HG03571 (cell line): Measurements from ENCODE around the gene ALK.
"Not testable (repeated sequence)": the region's sequence is repeated elsewhere in the genome, so short reads cannot be mapped to it uniquely, and the experiment has no call there.

ENCODE experiments used
- ATAC-seq: cut with Tn5 transposase; IDR thresholded peaks from one replicate; pipeline ENCODE4 v1.9.1; 2021; ENCODE audit not compliant: unreplicated experiment

ALK gene

DNA sequence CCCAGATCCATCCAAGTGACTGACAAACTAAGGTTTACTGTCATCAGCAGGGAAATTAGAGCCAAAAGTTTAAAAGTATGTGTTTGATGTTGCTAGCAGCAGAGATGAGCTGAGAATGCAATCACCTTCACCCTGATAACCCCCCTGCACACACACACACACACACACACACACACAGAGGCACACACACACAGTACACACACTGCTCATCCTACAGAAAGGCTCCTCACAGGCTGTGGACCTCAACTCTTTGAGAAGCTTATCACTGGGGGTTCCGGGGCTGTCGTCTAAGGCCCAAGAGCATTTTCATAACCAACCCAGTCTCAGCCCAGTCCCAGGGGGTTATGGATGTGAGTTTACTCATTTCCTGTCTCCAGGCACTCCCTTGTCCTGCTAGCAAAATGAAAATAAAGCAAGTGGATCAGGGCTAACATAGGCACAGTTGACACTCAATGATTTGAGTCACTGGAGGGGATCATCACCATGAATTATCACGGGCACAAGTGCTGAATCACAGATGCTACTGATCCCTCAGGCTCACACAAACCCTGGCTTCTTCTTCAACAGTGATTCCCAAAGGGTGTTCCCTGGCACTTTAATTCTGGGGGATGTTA, 76.6 kb downstream of the ALK start:
- ATAC-seq: no peak

DNA sequence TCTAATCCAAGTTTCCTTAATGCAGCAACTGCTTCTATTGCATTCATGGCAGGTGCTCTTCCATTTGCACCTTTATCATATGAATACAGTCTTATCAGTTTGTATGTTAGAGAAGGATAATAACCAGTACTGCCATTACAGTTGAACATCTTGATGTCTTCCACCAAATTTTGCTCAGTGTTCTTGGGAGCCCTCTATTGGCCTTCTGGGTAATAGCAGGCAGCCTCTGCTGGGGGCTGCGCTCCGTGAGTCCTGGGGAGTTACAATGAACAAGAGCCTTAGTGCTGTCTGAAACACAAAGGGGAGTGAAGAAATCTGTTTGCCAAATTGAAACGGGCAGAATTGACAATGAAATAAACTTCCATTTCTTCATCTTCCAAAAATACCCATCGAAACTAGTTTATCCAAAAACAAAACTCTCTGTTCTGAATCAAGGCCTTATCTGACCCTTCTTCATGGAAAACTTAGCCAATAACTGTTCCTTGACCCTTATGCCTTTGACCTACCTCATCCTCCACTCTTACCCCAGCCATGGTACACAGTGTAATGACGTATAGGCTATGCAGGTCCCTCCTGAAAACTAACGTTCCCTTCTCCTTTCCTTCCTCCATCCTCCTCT, 79.9 kb downstream of the ALK start:
- no peak for ATAC-seq

DNA sequence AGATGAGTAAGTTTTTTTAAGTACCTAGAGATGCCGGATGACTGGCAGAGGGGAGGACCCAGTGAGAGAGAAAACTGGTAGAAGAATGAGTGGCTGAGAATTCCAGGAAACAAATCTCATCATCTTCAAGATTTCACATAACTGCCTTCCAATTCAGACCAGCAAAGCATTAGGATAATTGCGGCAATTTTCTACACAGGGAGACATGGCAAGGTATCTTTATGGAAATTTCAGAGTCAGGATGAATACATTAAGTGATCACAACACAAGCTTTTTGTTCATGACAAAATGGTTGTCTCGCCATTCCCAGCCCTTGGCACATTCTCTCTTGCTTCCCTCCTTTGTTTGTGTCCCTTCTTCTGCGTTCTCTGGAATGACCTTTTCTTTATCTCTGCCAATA, 82.1 kb downstream of the ALK start:
- ATAC-seq: no peak

DNA sequence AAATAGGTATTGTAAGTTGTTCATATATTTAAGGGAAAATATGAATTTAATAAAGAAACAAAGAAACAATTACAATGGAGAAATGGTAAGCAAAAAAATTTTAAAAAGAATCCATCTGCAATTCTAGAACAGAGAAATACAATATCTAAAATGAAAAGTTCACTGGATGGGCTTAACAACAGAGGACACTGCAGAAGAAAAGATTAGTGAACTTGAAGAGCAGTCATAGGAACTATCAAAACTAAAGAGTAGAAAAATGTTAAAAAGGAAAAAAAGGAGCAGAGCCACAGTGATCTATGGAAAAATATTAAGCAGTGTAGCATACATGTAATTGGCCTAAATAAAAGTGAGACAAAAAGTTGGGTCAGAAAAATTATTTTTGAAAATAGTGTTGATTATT, 83.5 kb downstream of the ALK start:
- no peak for ATAC-seq

DNA sequence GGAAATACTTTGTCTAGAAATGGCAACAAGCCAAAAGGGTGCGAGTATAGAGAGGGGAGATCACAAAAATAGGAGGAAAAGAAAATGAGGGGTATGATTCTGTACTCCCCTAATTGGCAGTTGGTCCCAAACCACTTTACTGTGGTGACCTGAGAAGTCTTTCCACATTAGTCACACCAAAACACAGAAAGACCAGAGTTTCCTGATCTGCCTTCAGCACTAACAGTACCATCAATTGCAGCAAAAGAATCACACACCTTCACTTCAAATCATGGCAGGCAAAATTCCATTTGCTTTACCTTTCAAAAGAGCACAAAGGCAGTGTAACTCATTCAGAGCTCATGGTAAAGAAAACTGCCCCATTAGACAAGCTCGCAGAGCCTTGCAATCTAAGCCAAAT, 86.8 kb downstream of the ALK start:
- ATAC-seq: no peak

DNA sequence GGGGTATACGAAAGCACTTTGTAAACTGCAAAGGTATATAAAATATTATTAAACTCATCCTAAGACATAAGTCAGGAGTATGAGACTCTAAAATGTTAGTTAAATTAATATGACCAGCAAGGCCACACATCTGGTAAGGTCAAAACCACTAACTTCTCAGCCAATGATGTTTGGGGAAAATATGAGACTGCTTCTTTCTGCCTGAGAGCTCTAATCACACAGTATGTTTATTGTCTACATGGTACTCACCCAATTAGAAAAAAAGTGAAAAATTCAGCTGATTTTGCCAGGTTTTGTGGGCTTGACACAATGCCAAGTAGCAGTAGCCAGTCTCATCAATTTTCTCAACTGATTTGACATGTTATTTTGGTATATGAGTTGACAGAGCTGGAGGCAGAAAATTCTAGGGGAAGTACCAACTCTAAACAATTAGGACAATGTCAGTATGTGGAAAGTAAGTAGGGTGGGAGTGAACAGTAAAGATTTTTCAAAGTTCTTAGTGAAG, 87.3 kb downstream of the ALK start:
- no peak for ATAC-seq

DNA sequence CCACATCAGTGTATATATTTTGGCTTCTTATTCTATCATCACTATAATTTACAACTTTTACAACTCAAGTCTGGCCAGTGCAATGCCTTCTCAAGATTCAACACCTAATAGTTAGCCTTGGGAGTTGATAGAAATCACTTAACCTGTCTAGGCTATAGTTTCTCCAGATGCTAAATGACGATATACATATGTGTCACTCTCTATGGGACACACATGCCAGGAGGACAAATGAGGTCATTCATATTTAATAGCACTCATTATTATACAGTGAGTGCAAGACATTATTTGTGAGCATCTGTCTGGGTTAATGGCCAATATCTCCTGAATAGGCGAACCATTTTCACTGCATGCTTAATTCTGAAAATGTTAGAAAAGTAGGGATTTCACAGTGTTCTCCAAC, 89.8 kb downstream of the ALK start:
- no peak for ATAC-seq

DNA sequence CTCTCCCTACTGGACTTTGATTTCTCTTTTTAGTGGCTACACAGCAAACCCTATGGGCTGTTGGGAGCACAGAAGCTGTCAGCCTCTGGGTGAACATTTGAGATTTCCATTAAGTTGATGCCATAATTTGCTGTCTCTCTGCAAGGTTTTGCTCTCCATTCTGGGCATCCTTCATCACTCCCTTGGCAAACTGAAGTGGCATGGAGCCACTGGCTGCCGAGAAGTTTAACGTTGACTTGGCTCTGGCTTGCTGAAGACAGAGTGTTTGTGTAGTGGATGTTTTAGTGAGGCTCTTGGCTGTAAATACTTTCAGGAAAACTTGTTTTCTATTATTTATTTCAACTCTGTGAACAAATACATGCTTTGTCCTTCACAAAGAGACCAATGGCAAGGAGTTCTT, 91.5 kb downstream of the ALK start:
- ATAC-seq: no peak

DNA sequence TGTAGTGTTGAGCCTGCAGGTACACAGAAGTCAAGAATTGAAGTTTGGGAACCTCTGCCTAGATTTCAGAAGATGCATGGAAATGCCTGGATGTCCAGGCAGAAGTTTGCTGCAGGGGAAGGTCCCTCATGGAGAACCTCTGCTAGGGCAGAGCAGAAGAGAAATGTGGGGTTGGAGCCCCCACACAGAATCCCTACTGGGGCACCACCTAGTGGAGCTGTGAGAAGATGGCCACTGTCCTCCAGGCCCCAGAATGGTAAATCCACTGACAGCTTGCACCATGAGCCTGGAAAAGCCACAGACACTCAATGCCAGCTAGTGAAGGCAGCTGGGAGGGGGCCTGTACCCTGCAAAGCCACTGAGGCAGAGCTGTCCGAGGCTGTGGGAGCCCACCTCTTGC, 97.2 kb downstream of the ALK start:
- not testable (repeated sequence) for ATAC-seq

DNA sequence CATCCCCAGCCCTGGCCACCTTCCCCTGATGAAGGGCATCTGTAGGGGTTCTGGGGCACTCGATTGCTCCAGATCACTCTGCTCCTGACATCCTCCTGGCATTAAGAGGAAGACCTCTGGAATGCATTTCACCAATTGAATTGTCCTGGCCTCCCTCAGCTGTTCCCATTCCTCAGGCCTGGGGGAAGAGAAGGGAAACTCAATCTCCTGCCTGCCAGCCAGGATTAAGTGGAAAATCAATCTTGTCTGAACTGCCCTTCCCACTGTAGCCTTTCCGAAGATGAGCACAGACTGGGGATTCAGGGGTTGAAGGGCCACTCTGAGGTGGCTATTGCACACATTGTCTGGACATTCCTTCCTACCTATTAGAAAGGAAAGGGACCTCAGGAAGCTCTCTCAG, 99.8 kb downstream of the ALK start:
- ATAC-seq: no peak

DNA sequence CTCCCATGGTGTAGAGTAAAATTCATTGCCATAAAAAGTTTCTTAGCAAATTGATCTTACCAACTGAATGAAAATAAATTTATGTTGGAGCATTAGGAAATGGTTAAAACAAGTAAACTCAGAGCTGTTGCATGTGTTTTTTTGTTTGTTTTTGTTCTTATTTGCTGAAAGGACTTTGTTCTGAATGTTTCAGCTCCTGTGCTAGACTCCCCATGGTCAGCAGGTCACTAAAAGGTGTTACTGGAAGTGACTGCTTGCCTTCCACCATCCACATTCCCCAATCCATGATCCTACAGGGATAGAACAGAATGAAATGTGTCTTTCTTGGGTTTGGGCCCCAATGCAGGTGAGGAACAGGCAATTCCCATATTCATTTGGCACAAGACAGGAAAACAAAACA, 101.8 kb downstream of the ALK start:
- no peak for ATAC-seq

DNA sequence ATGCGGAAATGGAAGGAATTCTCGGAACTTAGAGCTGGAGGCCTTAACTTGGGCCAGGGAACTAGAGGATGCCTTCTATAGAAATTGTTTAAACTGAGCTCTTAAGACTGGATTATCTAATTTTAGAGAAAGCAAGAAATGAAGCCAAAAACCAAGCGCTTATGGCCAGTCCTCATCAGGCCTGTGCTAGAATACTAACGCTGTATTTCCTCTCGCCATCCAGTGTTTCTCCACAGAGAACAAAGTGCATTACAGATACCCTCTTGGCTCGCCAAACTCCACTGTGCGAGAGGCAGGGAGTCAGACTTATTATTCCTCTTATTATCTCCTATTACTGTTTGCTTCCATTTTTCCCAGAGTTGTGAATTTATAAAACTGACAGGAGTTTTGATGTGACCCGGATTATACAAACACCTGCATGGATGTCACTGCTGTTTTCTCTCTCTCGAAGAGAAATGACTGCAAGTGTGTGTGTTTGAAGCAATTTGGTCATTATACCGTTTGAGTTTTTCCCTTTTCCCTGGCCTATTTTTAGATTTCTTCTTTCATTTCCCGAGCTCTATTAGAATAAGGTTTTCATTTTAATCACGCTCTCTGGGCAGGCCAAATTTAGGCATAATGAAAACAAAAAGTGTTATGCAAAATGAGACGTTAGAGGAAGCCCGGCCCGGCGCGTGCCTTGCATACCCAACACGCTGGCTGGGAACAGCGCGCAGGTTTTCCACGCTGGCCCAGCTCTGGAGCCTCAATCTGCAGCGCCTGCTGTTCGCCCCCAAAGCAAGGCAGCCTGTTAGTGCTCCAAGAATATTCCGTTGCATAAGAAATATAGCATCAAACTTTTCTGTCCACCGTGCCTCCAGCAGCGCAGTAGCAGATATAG, 103.3 kb downstream of the ALK start:
- ATAC-seq: no peak

DNA sequence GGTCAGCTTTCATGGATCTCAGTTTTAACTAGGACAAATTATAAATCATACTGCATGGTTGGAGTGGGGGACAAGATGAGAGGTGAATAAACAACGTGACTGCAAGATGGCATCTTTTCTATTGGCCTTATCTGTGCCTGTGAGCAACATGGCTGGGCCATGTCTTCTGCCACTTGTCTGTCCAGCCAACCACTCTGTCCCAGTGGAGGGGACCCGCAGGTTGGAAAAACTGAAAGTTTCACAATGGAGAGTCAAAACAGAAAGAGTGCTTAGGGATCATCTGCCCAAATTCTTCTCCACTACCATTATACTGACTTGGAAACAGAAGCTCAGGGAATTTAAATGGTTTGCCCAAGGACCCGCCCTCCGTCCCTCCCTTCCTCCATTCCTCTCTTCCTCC, 104.1 kb downstream of the ALK start:
- ATAC-seq: no peak

DNA sequence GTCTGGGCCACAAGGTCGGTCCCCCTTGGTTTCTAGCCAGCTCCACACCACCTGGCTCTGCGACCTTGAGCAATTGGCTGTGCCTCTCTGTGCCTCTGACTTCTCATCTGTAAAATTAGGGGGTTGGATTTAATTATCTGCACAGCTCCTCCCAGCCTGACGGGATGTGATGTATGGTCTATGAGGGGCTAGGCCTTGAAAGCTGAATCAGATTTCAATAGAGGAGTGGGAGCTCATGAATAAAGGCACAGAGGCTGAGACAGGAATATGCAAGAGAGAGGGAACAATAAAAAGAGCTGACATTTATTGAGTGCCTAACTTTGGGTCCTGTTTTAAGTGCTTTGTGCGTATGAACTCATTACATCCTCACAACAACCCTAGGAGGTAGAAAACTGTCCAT, 104.7 kb downstream of the ALK start:
- ATAC-seq: no peak

DNA sequence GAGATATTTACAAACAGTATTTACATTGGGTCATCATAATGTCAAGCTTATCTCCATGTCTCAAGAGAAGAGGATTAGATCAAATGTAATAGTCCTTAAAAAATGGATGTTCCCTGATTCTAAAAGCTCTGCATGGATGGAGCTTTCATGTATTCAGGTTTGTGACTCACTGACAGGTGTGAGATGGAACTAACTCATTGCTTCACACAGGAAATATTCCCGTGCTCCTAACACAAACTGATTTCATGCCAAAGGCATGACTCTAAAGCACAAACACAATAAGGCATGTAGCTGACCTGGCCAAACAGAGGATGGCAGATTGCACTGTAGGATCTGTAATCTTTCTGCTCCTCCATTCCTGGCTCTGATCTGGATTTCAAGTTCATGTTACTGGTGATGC, 110.0 kb downstream of the ALK start:
- no peak for ATAC-seq

DNA sequence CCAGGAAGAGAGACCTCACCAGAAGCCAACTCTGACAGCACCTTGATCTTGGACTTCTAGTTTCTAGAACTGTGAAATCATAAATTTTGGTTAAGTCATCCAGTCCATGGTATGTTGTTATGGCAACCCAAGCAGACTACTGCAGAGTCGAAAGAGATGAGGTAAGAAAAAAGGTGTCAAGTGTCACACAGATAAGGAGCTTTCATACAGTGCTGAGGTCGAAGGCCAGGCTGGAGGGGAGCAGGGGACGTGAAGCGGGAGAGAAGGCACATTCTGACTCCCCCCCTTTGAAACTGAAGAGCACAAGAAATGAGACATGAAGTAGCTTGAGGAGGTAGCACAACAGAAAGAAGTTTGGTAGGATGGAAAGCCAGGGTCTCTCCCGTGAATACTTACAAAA, 110.4 kb downstream of the ALK start:
- no peak for ATAC-seq

DNA sequence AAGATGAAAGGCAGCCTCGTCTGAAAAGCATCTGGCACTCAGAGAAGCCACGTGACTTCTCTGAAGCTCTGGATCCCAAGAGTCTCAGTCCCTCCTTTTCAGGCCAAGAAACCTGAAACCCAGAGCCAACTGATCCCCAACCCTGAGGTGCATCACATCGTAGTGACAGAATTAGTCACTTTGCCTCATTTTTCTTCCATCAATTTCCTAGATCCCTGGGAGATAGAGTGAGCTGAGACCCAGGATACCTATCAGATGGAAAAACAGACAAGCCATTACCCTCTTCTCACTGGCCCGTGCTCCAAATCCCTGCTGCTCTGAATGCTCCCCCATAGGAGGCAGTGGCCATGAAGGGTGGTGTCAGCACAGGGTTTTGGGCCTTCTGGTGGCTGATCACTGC, 113.1 kb downstream of the ALK start:
- ATAC-seq: no peak

DNA sequence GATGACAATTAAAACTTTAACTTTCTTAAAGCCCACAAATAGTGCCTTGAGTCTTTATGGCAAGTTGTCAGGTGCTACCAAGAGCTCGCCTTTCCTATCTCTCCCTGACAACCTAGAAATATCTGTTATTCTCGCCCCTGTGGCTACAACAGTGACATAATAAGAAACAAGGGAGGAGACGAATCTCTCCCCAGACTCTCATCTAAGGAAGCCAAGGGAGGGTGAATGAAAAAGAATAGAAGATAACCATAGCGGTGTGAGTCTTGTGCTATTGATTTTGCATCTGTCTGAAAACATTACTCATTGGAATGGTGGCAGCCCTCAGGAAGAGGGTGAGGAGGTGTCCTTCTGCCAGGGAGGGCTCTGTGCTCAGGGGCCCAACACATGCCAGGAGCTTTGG, 114.3 kb downstream of the ALK start:
- no peak for ATAC-seq

DNA sequence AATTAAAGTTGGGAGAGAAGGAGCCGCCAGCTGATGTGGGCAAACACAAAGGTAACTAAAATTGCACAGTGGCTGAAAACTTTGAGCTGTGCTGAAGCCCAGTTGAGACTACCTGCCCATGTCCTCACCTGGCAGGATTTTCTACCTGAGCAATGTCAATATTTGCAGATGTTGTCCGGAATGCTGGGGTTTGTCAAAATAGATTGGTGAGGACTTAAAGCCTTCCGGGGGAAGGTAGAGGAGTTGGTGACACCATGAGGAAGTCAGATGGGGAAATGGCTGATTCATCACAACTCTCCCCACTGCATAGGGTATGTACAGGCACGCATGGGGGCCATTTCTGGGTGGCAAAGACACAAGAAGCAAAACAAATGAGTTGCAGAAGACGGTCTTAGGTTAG, 114.9 kb downstream of the ALK start:
- ATAC-seq: no peak

DNA sequence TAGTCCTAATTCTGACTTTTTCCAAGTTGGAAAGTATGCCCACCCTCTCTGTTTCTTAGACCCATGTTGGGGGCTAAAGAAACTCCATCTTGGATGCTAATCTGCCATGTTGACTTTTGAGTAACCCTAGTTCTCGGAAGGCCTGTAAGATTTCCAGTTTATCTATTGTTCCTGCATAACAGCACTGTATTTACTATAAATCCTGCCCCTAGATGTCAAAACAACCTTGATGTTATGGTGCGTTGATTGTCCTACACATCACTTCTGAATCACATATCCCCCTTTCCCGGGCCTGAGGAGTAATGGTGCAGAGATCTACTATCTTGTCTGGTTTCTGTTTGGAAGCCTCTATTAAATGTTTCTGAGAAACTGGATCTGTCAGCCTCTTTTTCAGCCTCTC, 116.7 kb downstream of the ALK start:
- no peak for ATAC-seq

DNA sequence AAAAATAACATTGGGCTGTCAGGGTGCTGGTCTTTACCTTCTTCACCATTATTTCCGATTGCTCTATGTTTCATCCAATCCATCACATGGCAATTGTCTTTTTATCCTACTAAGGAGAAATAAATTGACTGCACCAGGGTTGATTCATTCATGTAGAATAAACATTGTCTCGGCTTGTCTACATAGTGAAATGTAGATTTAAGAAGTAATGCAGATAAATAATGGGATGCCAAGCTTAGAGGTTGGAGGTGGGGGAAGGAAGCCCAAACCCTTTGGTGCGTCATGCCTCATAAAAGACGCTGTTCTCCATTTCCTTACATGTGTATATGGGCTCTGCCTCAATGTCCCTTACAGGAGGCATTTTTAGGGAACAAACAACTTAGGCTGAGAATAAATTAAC, 117.8 kb downstream of the ALK start:
- ATAC-seq: no peak

DNA sequence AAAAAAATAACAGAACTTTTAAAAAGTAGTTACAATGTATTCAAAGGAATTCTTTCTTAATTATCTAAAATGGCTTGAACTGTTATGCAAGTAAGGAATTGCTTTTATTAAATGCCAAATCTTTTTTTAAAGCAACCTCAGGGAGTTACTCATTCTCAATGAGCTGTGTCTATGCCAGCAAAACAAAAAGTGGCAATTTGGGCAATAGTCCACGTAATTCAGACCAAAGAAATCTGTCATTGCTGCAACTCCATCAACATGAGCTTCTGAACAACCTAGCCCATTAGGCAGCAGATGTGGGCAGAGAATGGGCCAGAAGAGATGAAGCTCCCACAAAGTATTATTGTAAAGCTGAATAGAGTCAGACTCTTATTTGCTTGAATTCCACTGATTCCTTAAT, 118.4 kb downstream of the ALK start:
- ATAC-seq: no peak
